GM13976 (cell line): ENCODE data around the gene CCNL2.
A peak's percentile ranks its signal among the peaks of the same experiment; 100 is the strongest.
"Not testable (repeated sequence)": the region's sequence is repeated elsewhere in the genome, so short reads cannot be mapped to it uniquely, and the experiment has no call there.

ENCODE experiments used
- DNase-seq: peaks from one replicate; pipeline ENCODE4 v3.0.0; 2012; ENCODE audit warnings: low spot score
- CTCF ChIP-seq: IDR thresholded peaks from 2 replicates; pipeline ENCODE4 v1.5.1; 2012; ENCODE audit warnings: borderline replicate concordance, mild to moderate bottlenecking; ENCODE audit not compliant: insufficient read depth; ENCODE audit errors: extremely low read depth, missing control alignments, control extremely low read depth
- in situ Hi-C: fragments of 300-500 bp; cut with MboI; formaldehyde crosslinking; loops from one replicate; pipeline ENCODE4 v1.12.0; 2022; ENCODE audit warnings: low sequenced_read_pairs, mixed read lengths, inconsistent platforms; ENCODE audit not compliant: unreplicated experiment

The CCNL2 gene

DNA sequence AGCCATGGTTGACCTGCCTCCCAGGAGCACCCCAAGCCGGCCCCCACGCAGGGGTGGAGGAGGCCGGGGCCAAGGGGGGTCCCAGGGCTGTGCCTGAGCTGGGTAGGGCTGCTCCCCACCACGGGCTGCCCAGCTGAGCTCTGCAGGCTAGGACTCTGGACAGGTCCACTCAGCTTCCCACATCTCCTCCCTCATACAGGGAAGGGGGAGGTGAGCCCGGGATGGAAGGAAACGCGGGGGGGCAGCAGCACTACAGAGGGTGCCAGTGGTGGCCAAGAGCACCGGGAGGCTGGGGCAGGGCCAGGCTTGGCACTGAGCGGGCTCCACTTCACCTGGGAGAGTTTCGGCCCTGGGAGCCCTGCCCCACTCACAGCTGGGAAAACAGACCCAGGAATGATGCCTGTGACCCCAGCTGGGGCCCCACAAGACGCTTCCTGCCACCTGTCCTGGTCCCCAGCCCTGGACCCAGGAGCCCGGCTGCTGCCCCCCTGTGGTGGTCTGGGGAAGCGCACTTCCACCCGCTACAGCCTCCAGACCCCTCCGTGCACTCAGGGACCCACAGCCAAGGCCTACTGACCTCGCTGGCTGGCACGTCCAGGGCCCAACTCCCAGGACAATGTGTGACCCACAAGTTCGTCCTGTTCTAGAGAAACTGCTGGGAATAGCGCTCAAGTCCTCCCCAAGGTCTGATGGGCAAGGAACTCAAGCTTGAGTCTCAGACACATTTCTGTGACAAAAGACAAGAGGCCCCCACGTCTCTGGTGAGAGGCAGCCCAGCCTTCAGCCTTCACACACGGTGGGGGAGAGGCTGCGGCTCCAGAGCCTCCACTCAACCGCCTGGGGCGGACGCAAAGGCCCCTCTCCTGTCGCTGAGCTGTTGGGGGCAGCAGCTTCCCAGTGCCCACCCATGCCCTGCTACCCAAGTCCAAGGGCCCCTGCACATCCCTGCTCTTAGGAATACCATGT is 27.1 kb downstream of the CCNL2 start:
- peak; percentile 77 for TF ChIP-seq CTCF
- DNase-seq, result peak; percentile 91
- in situ Hi-C loops, result no loop called here

DNA sequence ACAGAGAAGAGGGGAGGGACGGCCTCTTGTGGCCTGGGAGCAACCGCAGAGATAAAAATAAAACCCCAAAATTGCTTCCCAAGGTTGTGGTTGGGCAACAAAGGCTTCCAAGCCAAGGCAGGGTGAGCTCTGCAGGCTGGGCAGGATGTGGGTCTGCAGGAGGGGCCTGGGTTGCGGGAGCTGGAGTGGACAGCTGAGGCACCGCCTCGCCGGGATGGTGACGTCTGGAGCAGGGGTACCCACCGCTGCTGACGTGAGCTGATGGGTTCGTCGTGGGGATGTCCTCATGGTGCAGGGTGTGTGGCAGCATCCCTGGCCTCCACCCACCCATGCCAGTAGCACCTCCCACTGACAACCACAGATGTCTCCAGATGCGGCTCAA is 27.8 kb downstream of the CCNL2 start:
- DNase-seq, result no peak
- in situ Hi-C loops, result no loop called here
- no peak for TF ChIP-seq CTCF

- DNase-seq, result no peak
- TF ChIP-seq CTCF, result no peak
- in situ Hi-C loops, result no loop called here
Observed at GRCh38 chr1:1370771-1371300, 28.3 kb downstream of the CCNL2 start.

DNA sequence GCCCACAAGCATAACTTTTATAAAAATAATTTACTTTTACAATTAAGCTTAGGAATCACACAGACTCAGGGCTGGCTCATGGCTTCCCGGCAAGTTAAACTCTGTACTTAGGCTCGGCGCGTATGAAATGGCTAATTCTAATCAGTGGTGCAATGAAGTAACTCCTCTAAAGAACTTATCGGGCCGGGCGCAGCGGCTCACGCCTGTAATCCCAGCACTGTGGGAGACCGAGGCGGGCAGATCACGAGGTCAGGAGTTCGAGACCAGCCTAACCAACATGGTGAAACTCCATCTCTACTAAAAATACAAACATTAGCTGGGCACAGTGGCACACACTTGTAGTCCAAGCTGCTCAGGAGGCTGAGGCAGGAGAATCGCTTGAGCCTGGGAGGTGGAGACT is 29.0 kb downstream of the CCNL2 start:
- DNase-seq, in situ Hi-C loops: not testable (repeated sequence)

DNA sequence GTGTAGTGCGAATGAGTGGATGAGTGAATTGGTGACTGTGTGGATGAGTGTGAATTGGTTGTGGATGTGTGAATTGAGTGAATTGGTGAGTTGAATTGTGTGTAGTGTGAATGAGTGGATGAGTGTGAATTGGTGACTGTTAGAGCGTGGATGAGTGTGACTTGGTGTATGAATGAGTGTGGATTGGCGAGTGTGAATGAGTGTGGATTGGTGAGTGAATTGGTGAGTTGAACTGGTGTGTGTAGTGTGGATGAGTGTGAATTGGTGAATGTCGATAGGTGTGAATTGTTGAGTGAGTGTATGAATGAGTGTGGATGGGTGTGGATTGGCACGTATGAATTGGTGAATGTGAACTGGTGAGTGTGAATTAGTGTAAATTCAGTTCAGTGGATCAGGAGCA is 31.8 kb downstream of the CCNL2 start:
- no peak for DNase-seq
- TF ChIP-seq CTCF, result no peak
- in situ Hi-C loops, result no loop called here

DNA sequence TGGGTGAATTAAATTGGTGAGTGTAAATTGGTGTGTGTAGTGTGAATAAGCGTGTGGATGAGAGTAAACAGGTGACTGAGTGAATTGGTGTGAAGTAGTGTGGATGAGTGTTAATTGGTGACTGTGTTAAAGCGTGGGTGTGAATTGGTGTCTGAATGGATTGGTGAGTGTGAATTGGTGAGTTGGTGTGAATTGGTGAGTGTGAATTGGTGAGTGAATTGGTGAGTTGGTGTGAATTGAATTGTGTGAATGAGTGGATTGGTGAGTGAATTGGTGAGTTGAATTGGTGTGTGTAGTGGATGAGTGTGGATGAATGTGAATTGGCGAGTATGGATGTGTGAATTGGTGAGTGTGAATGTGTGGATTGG is 32.5 kb downstream of the CCNL2 start:
- no peak for TF ChIP-seq CTCF
- DNase-seq, result no peak
- in situ Hi-C loops, result no loop called here
